NCI-H2107 treated with DMSO at 0.1 percent for 48 hours (cell line): ENCODE measurements around the gene STT3B.
A peak's percentile ranks its signal among the peaks of the same experiment; 100 is the strongest.

Experiments used
- DNase-seq: peaks from one replicate; lab custom pipeline; 2025; ENCODE audit not compliant: unreplicated experiment; lab: John Stamatoyannopoulos, UW

STT3B gene

DNA sequence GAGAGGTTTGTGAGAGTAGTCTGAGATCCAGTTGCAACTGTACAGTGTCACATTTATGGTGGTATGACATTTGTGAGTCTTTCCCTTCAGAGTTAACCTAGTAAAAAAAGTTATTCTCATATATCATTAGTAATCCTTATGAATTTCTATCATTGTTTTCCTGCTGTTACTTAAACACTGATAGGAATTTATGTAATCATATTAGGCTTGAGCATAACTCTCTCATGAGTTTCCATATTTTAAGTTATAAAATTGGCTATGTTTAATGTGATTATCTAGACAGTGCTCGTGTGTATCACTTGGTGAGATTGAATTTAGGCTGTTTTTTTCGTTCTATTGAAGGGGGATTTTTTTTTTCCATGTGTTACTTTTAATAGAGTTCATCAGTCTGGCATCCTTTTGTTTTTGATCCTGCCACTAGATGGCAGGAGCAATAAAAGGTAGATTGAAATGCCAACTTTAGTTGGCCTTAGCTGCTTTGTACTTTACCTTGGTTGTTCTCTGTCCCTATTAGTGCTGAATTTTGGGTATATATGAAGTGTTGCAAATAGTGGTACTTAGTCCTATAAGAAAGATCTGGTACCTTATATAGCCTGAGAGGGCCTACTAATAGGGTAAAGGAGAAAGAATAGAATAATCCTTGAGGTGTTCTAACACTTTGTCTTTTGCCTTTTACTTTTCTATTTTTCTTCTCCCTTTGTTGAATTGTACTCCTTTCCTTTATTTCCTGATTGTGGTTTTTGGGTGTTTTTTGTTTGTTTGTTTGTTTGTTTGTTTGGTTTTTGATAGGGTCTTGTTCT, 17.9 kb downstream of the STT3B start:
- DNase-seq: peak; percentile 33

GRCh38 chr3:31551646-31552045, 18.9 kb downstream of the STT3B start:
- no peak for DNase-seq

DNA sequence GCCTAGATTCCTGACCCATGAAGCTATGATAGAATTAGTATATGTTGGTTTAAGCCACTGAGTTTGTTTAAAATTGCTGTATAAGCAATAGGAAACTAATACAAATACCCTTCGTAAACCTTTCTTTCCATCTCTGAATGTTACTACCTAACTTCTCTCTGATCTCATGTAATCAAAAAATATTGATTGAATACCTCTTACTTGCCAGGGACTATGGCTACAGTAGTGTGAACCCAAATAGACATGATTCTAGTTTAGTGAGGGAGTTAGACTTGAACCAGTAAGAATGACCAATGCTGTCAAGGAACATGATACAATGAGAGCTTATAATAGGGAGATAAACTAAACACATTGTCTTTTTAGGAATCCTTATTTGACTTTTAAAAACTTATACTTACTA, 19.4 kb downstream of the STT3B start:
- no peak for DNase-seq

DNA sequence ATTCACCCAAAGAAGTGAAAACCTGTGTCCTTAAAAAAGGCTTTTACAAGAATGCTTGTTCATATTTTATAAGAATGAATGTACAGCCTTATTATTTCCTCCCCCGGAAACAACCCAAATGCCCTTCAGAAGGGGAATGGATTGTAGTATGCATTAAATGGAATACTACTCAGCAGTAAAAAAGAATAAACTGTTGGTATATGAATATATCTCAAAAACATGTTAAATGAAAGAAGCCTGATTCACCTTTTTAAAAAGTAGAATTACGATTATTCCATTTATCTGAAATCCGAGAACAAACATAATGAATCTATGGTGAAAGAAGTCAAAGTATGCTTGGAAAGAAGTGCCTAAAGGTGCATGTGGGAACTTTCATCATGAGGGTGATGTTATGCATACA, 20.5 kb downstream of the STT3B start:
- DNase-seq: no peak

DNA sequence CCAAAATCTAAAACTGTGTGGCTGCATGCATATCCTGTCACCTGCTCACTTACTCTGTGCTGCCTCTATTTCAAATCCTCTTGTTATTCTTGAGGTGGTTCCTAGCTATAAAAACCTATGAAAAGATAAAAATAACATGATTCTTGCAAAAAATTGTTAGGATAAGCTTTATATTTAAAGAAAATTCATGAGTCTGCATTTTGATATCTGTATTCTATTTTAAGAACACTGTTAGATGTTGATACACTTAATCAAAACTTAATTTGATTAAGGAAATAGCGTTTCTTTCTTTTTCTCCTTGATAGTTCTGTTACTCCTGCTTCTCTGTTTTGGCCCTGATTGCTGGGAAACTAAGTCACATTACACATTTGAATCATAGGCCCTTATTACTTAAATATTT, 22.5 kb downstream of the STT3B start:
- DNase-seq: no peak

GRCh38 chr3:31559872-31560534, 27.3 kb downstream of the STT3B start:
- no peak for DNase-seq

DNA sequence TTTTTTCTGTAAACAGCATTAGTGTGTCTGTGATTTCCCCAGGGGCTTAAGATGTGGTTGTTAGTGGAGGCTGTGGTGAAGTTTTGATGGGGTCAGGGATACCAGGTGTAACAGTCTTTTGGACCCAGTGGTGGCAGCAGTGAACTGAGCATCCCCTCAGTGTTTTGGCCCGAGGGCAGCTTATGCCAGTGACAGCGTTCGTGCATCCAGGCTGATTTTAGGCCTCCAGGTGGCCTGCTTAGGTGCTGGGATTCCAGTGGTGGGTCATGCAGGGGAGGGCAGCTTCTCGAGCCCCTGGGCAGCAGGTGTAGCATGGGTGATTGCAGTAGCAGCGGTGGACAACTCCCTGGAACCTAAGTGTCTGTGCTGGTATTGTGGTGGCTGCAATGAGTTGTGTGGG, 29.2 kb downstream of the STT3B start:
- DNase-seq: no peak

GRCh38 chr3:31562525-31562924, 29.8 kb downstream of the STT3B start:
- no peak for DNase-seq

DNA sequence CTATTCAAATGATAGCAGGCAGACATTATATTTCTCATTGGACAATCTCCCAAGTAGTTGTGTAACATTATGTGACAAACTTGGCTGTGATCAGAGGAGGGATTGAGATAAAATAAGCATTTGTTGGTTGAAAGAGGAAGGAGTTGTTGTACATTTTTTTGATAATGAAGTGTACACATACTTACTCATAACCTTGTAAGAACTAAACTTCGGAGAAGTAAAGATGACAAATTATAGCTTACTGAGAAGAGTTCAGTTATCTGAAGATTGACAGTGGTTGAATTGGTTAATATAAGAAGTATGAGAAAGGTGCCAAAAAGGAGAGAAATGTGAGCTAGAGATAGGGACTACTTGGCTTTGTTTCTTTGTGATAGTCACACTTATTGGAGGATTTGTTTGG, 32.6 kb downstream of the STT3B start:
- no peak for DNase-seq

GRCh38 chr3:31567036-31567435, 34.3 kb downstream of the STT3B start:
- DNase-seq: no peak

DNA sequence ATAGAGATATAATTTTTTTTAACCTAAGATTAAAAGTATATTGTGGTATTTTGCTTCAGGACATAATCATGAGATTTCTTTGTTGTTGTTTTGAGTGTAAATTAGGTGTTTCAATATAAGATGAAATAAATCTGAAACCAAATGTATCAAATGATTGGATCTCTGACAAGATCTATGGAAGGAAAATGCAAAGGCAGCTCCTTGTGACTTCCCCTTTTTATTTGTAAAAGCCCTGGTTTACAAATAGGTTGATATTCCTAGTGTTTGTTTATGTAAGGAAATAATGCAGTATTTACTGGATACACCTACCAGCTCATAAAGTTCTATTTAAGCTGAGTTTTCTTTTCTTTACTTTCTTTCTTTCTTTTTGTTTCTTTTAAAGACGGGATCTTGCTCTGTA, 35.9 kb downstream of the STT3B start:
- DNase-seq: no peak

DNA sequence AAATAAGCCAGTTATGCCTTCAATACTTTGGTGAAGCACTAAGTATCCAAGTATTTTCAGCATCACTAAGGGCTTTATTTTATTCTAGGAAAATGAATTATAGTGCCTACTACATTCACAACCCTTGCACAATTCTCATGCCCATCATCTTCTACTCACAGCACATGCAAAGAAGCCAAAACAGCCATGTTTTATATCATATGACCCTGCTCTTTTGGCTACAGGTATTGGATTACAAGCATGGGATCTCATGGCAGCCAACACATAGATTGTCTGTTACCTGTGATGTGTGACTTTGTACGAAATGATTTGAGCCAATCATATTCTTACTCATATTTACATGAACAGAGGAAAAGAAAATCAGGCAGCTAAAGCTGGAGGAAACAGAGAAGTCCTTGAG, 38.6 kb downstream of the STT3B start:
- no peak for DNase-seq

GRCh38 chr3:31572236-31573004, 39.7 kb downstream of the STT3B start:
- no peak for DNase-seq

- no peak for DNase-seq
These were observed 40.5 kb downstream of the STT3B start for GRCh38 chr3:31573036-31573779.

DNA sequence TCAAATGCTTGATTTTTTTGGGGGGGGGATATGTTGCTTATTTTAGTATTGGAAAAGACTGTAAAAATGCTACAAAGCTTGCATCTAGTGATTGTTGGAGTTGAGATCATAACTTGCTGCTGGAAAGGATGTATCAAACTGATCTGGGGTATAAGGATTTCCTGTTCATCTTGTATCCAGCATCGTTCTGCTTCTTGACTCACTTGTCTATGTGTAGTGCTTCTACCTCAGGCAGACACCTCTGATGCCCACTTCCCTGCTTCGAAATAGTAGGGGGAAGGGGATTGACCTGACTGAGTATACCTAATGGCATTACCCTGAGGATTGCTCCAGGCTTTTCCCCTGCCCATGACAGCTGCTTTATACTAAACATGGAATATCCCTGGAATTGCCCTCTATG, 42.7 kb downstream of the STT3B start:
- no peak for DNase-seq

DNA sequence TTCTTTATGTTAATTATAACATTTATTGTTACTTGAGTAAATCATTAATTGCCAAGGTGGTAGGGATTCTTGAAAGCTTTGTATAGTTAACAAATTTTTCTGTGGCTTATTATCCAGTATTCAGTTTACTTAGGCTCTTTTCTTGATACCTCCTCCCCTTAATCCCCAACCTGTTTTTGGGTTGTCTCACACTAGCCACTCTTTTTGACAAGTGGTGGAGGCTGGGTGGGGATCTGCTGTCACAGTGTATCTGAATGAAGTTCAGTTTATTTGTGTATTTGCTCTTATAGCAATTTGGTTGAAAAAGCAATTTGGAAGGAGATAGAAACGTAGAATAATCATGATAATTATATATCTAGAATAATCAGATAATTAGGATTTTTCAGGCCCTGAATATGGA, 43.8 kb downstream of the STT3B start:
- no peak for DNase-seq

DNA sequence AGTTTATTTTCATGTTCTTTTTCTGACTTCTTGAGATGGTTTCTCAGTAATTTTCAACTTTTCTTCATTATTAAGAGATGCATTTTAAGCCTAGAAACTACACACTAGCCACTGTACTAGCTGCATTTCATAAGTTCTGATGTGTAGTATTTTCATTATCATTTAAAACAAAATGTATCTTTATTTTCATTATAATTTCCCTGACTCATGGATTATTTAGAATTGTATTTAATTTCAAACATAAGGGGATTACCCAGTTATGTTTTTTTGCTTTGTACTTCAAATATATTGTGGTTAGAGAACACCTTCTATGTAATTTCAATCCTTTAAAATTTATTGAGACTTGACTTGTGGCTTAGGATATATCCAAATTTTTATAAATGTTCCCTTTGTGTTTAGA, 44.5 kb downstream of the STT3B start:
- no peak for DNase-seq

DNA sequence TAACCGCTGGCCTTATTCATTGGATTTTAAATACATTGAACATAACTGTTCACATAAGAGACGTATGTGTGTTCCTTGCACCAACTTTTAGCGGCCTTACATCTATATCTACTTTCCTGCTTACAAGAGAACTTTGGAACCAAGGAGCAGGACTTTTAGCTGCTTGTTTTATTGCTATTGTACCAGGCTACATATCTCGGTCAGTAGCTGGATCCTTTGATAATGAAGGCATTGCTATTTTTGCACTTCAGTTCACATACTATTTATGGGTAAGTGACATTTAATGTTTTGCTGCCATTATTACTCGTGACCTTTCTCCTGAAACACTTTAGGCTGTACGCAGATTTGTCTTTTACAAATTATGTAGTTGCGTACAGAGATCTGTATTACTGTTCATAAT, 47.1 kb downstream of the STT3B start:
- DNase-seq: no peak

DNA sequence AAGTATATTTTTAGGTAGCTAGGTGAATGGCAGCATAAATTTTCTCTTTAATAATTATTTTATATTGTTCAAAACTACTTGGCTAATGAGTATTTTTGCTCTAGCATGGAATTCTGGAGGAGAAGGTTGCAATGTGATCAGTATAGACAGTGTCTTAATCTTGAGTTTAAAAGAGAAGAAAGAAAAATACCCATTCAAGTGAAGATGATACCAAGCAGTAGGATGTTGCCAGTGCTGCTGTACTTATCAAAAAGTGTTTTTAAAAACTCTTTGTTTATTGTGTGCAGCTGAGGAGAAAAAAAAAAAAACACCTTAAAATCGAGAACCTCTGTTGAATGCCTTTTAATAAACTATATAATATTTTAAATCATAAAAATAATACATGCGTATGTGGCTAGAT, 47.9 kb downstream of the STT3B start:
- no peak for DNase-seq

- DNase-seq: no peak
These were observed 48.9 kb downstream of the STT3B start for GRCh38 chr3:31581660-31582059.

DNA sequence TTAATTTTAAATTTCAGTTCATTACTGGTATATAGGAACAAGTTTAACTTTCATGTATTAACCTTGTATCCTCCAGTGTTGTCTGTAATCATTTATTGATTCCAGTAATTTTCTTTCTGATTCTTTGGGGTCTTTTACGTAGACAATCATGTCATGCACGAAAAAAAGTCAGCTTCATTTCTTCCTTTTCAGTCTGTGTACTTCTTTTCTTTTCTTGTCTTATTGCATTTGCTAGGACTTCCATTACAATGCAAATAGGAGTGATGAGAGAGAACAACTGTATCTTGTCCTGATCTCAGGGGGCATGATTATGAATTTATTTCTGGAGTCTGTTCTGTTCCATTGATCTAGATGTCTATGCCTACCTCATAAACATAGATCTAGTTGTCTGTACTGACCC, 56.5 kb downstream of the STT3B start:
- DNase-seq: no peak
